ENCODE results near the gene HOXD3. TPM values are rescaled to one million over a fixed set of nuclear protein-coding genes. Genes with fewer than 3 reads are reported as not detected.
A peak's percentile ranks its signal among the peaks of the same experiment; 100 is the strongest.

Gene HOXD3
- total RNA-seq, 2 donors from 2014 or later = 3.8 to 9.5 TPM

DNA sequence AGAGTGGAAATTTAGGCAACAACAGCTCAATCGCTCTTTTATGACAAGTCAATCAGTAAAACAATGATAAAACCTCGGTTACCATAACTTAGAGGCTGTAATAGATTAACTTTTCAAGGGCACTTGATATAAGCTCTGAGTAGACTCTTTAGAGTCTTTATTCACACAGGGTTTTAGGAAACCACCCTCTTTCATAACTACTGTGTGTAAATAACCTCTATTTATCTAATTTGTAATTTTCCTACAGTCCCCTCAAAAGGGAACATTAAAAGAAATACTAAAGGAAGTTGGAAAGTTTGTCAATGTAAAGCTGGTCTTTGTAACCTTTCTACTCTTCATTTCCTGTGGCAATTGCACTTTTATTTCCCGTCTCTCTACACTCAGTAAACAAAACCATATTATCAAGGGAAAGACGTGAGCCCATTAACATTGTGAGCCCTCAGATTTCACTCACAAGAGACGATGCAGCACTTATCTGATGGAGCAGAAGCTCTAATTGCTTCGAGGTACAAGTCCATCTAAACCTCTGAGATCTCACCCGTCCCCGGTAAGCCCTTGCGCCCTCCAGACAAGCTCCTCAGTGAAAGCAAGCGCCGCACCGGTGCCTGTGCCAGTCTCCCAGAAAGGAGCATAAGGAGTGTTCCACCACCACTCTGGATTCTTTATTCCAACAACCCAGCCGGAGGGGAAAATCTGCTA is 30.2 kb downstream of the HOXD3 start:
- intact Hi-C loops (cut with DNase I, micrococcal nuclease) = no loop called here
- DNase-seq (peak; percentile 47), ATAC-seq (peak; percentile 47)

DNA sequence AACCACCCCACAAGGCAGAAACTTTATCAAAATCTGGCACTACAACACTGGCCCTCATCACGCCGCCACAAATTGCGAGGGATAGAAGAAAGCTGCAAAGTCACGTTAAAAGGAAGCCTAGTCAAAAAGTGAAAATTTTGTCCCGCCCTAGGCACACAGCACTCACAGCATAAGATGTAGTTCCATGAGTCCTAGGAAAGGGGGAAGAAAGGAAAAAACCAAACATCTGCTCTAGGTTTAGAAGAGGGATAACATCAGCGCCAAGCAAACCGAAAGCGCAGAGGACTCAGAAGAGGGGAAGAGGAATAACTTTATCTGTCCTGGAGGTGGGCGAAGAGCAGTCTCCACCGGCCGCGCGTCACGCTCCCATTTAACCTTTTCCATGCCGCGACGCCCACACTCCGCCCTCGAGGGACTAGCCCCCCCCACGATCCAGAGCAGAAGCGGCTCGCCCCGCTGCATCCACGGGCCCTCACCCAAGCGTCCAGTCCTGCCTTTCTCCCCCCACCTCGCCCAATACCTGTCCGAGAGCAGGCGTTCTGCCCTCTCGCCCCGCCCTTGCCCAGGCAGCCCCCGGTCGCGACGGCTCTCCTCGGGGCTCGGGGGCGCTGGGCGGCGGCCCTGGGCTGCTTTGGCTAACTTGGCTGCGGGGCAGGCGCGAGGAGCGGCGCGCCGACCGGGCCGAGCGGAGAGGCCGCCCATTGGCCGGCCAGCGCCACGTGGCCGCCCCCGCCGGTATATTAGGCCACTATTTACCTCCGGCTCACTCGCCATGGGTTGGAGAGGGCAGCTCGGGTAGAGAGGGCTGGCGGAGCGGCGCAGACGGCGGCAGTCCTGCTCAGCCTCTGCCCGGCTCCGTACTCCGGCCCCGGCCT is 31.0 kb downstream of the HOXD3 start, which contains the start of gene HOXD1:
Gene HOXD1 (plus strand): TSS at position 770 of the 875 bp plus-strand sequence. CDS start 134 bp downstream, outside the sequence.
- peak; percentile 86 for ATAC-seq
- intact Hi-C loops (cut with DNase I, micrococcal nuclease) = no loop called here
- peak; percentile 75 to 84 for DNase-seq

DNA sequence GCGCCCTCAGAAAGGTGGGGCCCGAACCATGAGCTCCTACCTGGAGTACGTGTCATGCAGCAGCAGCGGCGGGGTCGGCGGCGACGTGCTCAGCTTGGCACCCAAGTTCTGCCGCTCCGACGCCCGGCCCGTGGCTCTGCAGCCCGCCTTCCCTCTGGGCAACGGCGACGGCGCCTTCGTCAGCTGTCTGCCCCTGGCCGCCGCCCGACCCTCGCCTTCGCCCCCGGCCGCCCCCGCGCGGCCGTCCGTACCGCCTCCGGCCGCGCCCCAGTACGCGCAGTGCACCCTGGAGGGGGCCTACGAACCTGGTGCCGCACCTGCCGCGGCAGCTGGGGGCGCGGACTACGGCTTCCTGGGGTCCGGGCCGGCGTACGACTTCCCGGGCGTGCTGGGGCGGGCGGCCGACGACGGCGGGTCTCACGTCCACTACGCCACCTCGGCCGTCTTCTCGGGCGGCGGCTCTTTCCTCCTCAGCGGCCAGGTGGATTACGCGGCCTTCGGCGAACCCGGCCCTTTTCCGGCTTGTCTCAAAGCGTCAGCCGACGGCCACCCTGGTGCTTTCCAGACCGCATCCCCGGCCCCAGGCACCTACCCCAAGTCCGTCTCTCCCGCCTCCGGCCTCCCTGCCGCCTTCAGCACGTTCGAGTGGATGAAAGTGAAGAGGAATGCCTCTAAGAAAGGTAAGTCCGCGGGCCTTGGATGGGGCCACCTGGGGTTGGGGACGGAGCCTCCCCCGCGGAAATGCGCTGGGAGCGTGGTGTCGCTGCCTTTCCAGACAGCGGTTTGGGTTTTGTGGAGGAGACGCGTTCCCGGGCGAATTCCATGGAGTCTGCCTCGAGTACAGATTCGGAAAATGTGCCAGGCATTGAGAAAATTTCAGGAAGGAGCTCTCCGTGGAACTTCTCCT is 31.9 kb downstream of the HOXD3 start:
- peak; percentile 31 to 57 for DNase-seq
- intact Hi-C loops (cut with DNase I, micrococcal nuclease) = no loop called here
- peak; percentile 61 for ATAC-seq

DNA sequence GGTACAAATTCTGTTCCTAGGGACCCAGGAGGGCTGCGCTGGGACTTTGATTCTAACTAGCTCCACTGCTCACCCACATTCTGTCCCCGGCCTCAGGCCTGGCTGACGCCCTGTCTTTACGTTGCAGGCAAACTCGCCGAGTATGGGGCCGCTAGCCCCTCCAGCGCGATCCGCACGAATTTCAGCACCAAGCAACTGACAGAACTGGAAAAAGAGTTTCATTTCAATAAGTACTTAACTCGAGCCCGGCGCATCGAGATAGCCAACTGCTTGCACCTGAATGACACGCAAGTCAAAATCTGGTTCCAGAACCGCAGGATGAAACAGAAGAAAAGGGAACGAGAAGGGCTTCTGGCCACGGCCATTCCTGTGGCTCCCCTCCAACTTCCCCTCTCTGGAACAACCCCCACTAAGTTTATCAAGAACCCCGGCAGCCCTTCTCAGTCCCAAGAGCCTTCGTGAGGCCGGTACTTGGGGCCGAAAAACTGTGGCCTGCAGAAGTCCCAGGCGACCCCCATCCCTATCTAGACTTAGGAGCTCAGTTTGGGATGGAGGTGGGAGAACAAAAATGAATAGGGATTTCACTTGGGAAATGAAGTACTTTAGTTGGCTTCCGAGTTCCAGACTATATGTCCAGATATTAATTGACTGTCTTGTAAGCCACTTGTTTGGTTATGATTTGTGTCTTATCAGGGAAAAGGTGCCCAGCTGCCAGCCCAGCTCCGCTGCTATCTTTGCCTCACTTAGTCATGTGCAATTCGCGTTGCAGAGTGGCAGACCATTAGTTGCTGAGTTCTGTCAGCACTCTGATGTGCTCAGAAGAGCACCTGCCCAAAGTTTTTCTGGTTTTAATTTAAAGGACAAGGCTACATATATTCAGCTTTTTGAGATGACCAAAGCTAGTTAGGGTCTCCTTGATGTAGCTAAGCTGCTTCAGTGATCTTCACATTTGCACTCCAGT is 32.9 kb downstream of the HOXD3 start:
- intact Hi-C loops (cut with DNase I, micrococcal nuclease) = no loop called here
- DNase-seq = peak in 1 of 2 donors; percentile 28
- no peak for ATAC-seq

DNA sequence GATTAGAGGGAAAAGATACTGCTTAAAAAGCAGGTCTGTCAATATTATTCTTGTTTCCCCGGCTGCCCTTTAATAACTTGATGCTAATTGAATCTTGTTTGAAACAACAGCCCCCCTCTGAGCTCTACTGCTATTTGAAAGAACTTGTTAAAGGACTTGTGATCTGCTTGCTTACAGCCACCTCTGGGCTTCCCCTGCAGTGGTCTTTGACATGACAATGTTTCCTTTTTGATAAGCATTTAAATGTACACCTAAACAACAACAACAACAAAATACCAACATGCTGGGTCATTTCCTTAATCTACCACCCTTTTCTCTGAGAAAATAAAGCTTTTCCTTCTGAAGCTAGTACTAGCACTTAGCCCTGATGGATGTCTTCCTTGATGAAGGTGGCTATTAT is 35.2 kb downstream of the HOXD3 start:
- no peak for DNase-seq
- intact Hi-C loops (cut with DNase I, micrococcal nuclease) = no loop called here
- no peak for ATAC-seq

DNA sequence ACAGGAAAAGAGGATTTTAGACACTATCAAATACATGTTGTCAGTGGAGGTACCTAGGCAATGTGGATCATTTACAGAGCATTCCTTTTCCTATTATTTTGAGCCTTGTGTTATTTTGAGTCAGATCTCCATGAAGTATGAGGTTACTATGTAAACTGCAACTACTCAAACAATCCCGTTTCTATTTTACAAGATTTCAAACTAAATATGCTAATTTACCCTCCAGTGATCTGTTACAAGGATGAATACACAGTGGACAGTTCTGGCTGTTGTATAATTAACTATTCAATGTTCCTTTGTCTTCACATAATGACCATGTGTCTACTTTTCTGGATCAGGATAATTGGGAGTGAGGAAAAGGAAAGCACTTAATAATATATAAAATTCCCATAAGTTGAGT is 35.9 kb downstream of the HOXD3 start:
- intact Hi-C loops (cut with DNase I, micrococcal nuclease) = no loop called here
- DNase-seq (no peak), ATAC-seq (no peak)

DNA sequence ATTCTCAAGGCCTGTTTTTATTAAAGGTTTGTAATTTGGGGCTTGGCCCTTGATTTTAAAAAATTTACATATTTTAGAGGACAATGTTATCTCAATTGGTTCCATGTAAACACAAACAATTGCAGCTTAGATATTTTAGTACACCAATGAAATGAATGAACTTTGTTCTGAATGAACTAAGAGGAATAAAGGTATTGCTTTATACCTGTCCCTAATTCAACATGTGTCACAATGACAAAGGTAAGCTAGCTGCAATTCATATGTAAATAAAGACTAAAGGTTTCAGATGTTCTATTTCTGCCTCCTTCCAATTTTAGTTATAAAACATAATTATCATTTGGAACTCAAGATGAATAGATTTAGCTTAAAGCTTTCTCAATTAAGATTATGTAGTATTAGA is 42.8 kb downstream of the HOXD3 start:
- intact Hi-C loops (cut with DNase I, micrococcal nuclease) = no loop called here
- peak; percentile 91 for ATAC-seq
- DNase-seq = no peak

DNA sequence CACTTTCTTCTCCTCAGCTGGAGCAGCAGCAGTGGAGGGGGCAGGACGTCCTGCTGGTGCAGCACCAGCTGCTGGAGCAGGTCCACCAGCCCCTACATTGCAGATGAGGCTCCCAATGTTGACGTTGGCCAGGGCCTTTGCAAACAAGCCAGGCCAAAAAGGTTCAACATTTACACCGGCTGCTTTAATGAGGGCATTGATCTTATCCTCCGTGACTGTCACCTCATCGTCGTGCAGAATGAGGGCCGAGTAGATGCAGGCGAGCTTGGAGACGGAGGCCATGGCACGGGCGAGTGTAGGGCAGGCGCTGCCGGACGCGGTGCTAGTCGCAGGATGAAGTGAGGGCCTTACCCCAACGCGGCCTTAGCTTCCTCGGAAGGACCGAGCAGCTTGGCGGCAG is 43.9 kb downstream of the HOXD3 start:
- no peak for ATAC-seq
- intact Hi-C loops (cut with DNase I, micrococcal nuclease) = no loop called here

DNA sequence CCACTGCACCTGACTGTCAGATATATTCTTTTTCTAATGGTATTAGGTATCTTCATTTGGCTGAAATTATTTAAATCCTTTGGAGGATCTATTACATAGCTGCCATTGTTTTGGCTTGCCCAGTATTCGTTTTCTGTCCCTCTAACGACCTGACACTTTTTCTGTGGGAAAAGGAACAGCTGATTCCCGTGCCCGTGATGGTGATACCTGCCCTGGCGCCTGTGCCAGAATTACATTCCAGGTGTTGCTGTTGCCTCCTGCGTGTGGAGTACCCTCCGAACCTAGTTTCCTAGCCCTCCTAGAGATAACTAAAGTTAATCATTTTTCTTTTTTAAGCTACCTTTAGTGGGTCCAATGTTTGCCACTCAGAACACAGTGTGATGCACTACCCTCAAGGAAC is 45.4 kb downstream of the HOXD3 start:
- ATAC-seq = no peak
- intact Hi-C loops (cut with DNase I, micrococcal nuclease) = no loop called here
- DNase-seq = no peak

More for the DNA sequence above, 43.9 kb downstream of the HOXD3 start:
- no peak for DNase-seq

DNA sequence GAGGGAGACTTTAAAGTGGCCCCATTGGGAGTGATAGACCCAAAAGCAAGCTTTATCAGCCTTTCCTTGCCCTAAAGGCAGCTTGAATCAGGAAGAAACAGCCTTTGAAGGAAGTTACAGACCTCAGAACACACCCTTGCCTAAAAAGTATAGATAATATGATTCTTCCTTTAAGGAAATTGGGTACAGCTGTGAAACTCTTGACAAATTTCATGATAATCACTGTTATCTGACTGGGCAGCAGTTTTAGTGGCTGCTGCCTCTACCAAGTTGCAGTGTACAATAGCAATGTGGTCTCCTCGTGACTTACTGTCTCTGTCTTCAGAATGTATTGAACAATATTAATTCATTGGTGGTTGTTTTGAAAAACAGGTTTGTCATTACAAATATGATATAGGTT is 48.0 kb downstream of the HOXD3 start:
- DNase-seq = no peak
- intact Hi-C loops (cut with DNase I, micrococcal nuclease) = no loop called here
- no peak for ATAC-seq

DNA sequence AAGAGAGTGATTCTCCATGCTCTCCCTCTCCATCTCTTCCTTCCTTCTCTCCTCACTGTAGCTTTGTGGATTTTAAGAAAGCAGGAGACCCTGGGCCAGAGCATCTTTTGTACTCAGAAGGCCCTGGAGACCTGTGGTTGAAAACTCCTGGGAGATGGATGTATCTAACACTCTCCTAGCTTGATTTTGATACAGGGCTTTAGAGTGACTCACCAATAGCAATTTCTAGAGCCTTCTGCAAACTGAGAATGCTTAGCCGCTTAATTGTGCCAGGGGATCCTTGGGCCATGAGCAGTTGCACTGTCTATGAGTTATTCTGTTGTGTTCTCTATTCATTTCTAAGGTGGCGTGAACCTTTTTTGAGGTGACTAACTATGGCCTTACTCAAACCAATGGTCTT is 49.0 kb downstream of the HOXD3 start:
- intact Hi-C loops (cut with DNase I, micrococcal nuclease) = no loop called here
- no peak for ATAC-seq
- DNase-seq = no peak

DNA sequence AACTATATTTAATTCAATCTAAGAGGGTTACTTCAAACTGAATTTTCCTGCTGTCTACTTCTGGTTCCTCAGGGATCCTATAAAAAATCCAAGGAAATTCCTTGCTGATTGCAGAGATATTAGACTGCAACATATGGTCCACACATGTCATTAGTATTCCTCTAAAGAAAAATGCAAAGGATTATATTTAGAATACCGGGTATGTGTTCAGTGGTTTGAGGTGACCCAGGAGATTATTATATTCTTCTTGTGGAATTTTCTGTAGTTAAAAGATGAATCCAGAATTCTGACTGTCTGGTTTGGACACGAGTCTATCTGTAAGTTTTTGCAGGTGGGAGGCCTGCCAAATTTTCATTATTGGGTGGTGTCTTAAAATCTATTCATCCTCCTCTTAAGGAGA is 49.6 kb downstream of the HOXD3 start:
- ATAC-seq (no peak), DNase-seq (no peak)
- intact Hi-C loops (cut with DNase I, micrococcal nuclease) = no loop called here

DNA sequence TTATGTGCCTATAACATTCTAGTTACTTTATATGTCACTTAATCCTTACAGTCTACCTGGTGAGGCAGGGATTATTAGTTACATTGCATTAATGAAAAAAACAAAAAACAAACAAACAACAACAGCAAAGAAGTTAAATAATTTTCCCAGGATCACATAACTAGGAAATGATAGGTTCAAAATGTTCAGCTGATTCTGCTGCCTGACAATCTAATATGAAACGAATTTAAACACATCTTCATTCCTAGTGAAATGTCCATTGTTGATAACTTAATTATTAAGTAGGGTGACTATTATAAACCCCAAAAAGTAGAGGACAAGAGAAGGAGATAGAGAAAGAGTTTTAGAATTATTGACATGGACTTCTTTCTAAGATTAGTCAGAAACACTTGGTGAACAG is 54.0 kb downstream of the HOXD3 start:
- no peak for DNase-seq
- intact Hi-C loops (cut with DNase I, micrococcal nuclease) = no loop called here
- ATAC-seq = no peak

DNA sequence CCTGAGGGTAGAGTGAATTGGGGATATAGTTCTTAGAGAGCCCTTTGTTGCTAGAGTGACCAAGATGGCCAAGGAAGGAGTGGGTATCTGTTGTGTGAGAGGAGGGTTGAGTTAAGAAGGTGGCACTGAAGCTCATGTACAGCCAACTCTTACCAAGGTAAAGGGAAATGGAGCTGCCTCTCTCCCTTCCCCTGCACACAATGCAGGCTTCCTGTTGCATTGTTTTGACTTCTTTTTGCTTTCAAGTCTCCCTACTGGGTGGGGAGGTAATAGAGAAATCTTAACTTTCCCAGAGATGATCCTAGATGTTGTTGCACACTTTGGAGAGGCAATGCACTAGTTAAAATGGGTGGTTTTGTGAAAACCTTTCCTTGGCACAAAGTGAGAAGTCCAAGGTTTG is 55.2 kb downstream of the HOXD3 start:
- DNase-seq = no peak
- no peak for ATAC-seq
- intact Hi-C loops (cut with DNase I, micrococcal nuclease) = no loop called here

DNA sequence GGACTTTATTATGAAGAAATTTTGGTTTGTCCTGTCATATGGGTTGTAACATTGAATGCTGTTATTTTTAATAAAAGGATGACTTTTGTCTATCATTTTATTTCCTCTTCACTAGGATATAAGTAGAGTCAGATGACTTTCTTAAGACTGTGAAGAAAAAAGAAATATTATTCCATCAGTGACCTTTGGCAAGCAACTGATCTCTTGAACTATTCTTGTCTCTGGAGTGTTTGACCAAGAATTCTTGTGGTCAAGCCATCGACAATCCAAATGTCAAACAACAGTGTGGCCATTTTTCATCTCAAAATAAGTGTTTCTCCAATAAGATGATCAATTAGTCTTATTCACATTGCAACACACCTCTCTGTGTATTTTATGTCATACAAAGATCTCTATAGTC is 56.3 kb downstream of the HOXD3 start:
- no peak for ATAC-seq
- intact Hi-C loops (cut with DNase I, micrococcal nuclease) = no loop called here
- no peak for DNase-seq

Data from left colon (tissue), 2 donors.